HCT116 (cell line): Measurements from ENCODE around the gene MAGEB5. TPM values are rescaled to one million over a fixed set of nuclear protein-coding genes. Genes with fewer than 3 reads are reported as not detected.

Source experiments
- ATAC-seq: fragments of 200-7000 bp; cut with Tn5 transposase; 2 replicates; pipeline ENCODE4 v1.9.1; 2020; ENCODE audit warnings: mild to moderate bottlenecking, moderate library complexity
- BruUV-seq: library from RNA; stranded (reverse); fragments of 400-500 nt; replicated peaks from 2 replicates; lab custom pipeline; 2021; lab: Mats Ljungman, UMichigan
- CTCF ChIA-PET: fragments of 300-600 bp; sonication (Branson Sonifier 250); formaldehyde crosslinking; loops from one replicate; lab custom pipeline; 2021; ENCODE audit warnings: antibody characterized with exemption; lab: Charles Lee
- POLR2A ChIA-PET: fragments of 300-600, 350-600 bp; sonication (Branson Sonifier 250); formaldehyde crosslinking; loops from one replicate; lab custom pipeline; 2021; ENCODE audit warnings: antibody characterized with exemption; lab: Charles Lee
- RAD21 ChIA-PET, 2 experiments: fragments of 300-600 bp; sonication (Branson Sonifier 250); formaldehyde crosslinking; loops; one replicate each; lab custom pipeline; 2023; ENCODE audit warnings: low total read pairs in 2 of 2; ENCODE audit not compliant: uncharacterized antibody in 2 of 2, unreplicated experiment in 2 of 2, low non-redundant PET in 1 of 2; lab: Charles Lee
- DNase-seq: peaks from one replicate; pipeline ENCODE4 v3.0.0-alpha.2; 2010; ENCODE audit warnings: low read depth, low spot score
- H2AFZ ChIP-seq: fragments of 200-600 bp; shearing (Covaris generic), sonication (generic); 2 replicates; pipeline ENCODE4 v1.6.1; 2017; ENCODE audit warnings: low read depth, mixed run types, mixed read lengths, antibody characterized with exemption, low read length; ENCODE audit not compliant: poor library complexity, severe bottlenecking
- H3K27ac ChIP-seq: 2 replicates; pipeline ENCODE4 v1.5.1; 2012; ENCODE audit warnings: low read depth, low read length
- H3K27me3 ChIP-seq: fragments of 200-600 bp; sonication (generic); 2 replicates; pipeline ENCODE4 v1.6.1; 2016; ENCODE audit warnings: mixed run types, low read length, mixed read lengths; ENCODE audit not compliant: insufficient read depth
- H3K36me3 ChIP-seq, 2 experiments: fragments of 200-500 bp in 1 of 2; fragments of 200-600 bp in 1 of 2; sonication (Bioruptor generic) in 1 of 2; sonication (generic) in 1 of 2; 2 replicates each; pipeline versions ENCODE4 v1.5.1 to v1.6.1; 2014 to 2016; ENCODE audit warnings: low read length in 2 of 2, inconsistent platforms in 1 of 2, mixed read lengths in 1 of 2, mixed run types in 1 of 2; ENCODE audit not compliant: insufficient read depth in 2 of 2, control insufficient read depth in 1 of 2
- H3K4me1 ChIP-seq, 2 experiments: fragments of 200-600 bp in 1 of 2; sonication (generic) in 1 of 2; 2 replicates each; pipeline versions ENCODE4 v1.5.1 to v1.6.1; 2012 to 2017; ENCODE audit warnings: low read length in 2 of 2, inconsistent platforms in 1 of 2, mild to moderate bottlenecking in 1 of 2, mixed read lengths in 1 of 2, mixed run types in 1 of 2, moderate library complexity in 1 of 2; ENCODE audit not compliant: insufficient read depth in 2 of 2, control insufficient read depth in 1 of 2
- H3K4me2 ChIP-seq: fragments of 200-600 bp; sonication (generic); 2 replicates; pipeline ENCODE4 v1.6.1; 2017; ENCODE audit warnings: mixed run types, low read length, mixed read lengths
- H3K4me3 ChIP-seq, 2 experiments: fragments of 200-600 bp in 1 of 2; sonication (generic) in 1 of 2; replicated peaks in 1 of 2; 2 replicates each; pipeline ENCODE4 v1.5.1; 2011 to 2016; ENCODE audit warnings: low read length in 2 of 2, control low read depth in 1 of 2, low read depth in 1 of 2, mild to moderate bottlenecking in 1 of 2, mixed read lengths in 1 of 2, mixed run types in 1 of 2
- H3K79me2 ChIP-seq: fragments of 200-600 bp; sonication (generic); 2 replicates; pipeline ENCODE4 v1.6.1; 2017; ENCODE audit warnings: mild to moderate bottlenecking, mixed run types, low read length, moderate library complexity, mixed read lengths; ENCODE audit not compliant: insufficient read depth
- H3K9ac ChIP-seq: fragments of 200-600 bp; sonication (generic); 2 replicates; pipeline ENCODE4 v1.6.1; 2016; ENCODE audit warnings: low read length, mixed read lengths
- H3K9me2 ChIP-seq: fragments of 200-600 bp; sonication (generic), shearing (Covaris generic); 2 replicates; pipeline ENCODE4 v1.6.1; 2017; ENCODE audit warnings: mixed run types, mild to moderate bottlenecking, moderate library complexity; ENCODE audit not compliant: insufficient read depth
- H3K9me3 ChIP-seq, 2 experiments: fragments of 200-500 bp in 1 of 2; fragments of 200-600 bp in 1 of 2; sonication (Bioruptor generic) in 1 of 2; sonication (generic) in 1 of 2; 2 replicates each; pipeline ENCODE4 v1.6.1; 2014 to 2017; ENCODE audit warnings: low read length in 2 of 2, mixed read lengths in 2 of 2, inconsistent platforms in 1 of 2, low read depth in 1 of 2, mild to moderate bottlenecking in 1 of 2, mixed run types in 1 of 2, moderate library complexity in 1 of 2; ENCODE audit not compliant: control insufficient read depth in 1 of 2, insufficient read depth in 1 of 2
- H4K20me1 ChIP-seq: fragments of 200-600 bp; sonication (generic), shearing (Covaris generic); 2 replicates; pipeline ENCODE4 v1.6.1; 2017; ENCODE audit warnings: mixed run types, mild to moderate bottlenecking, moderate library complexity; ENCODE audit not compliant: insufficient read depth
- CBX3 ChIP-seq: IDR thresholded peaks from 2 replicates; pipeline ENCODE4 v1.6.1; 2012; ENCODE audit warnings: low read depth
- CEBPB ChIP-seq: IDR thresholded peaks from 2 replicates; pipeline ENCODE4 v1.6.1; 2012; ENCODE audit warnings: low read depth
- CTCF ChIP-seq, 3 experiments: fragments of 200-600 bp in 1 of 3; sonication (generic) in 1 of 3; IDR thresholded peaks in 2 of 3; conservative IDR thresholded peaks in 1 of 3; 2 replicates each; pipeline ENCODE4 v1.5.1; 2012 to 2017; ENCODE audit warnings: low read depth in 2 of 3, low read length in 2 of 3, antibody characterized with exemption in 1 of 3, borderline replicate concordance in 1 of 3, control low read depth in 1 of 3, mild to moderate bottlenecking in 1 of 3, mixed read lengths in 1 of 3, mixed run types in 1 of 3, moderate library complexity in 1 of 3; ENCODE audit not compliant: insufficient read depth in 1 of 3
- EGR1 ChIP-seq: IDR thresholded peaks from 2 replicates; pipeline ENCODE4 v1.6.1; 2012; ENCODE audit warnings: low read depth
- ELF1 ChIP-seq: IDR thresholded peaks from 2 replicates; pipeline ENCODE4 v1.6.1; 2012; ENCODE audit warnings: low read depth, borderline replicate concordance
- EZH2 ChIP-seq: fragments of 200-600 bp; sonication (generic); IDR thresholded peaks from 2 replicates; pipeline ENCODE4 v1.6.1; 2017; ENCODE audit warnings: antibody characterized with exemption, mixed run types
- EZH2phosphoT487 ChIP-seq: fragments of 200-600 bp; IDR thresholded peaks from 2 replicates; pipeline ENCODE4 v1.6.1; 2018; ENCODE audit warnings: antibody characterized with exemption, borderline replicate concordance
- FOSL1 ChIP-seq: IDR thresholded peaks from 2 replicates; pipeline ENCODE4 v1.6.1; 2012; ENCODE audit warnings: low read depth
- JUND ChIP-seq: IDR thresholded peaks from 2 replicates; pipeline ENCODE4 v1.6.1; 2012
- MAX ChIP-seq: IDR thresholded peaks from 2 replicates; pipeline ENCODE4 v1.6.1; 2012
- POLR2A ChIP-seq: IDR thresholded peaks from 2 replicates; pipeline ENCODE4 v1.7.0; 2011; ENCODE audit warnings: borderline replicate concordance; ENCODE audit not compliant: insufficient read depth, insufficient read length; ENCODE audit errors: extremely low read depth
- RAD21 ChIP-seq: IDR thresholded peaks from 2 replicates; pipeline ENCODE4 v1.6.1; 2012; ENCODE audit warnings: low read depth, mild to moderate bottlenecking
- SIN3A ChIP-seq: IDR thresholded peaks from 2 replicates; pipeline ENCODE4 v1.6.1; 2012; ENCODE audit warnings: low read depth
- YY1 ChIP-seq: IDR thresholded peaks from 2 replicates; pipeline ENCODE4 v1.6.1; 2011; ENCODE audit warnings: low read length, low read depth, moderate library complexity, mild to moderate bottlenecking; ENCODE audit not compliant: insufficient replicate concordance; ENCODE audit errors: extremely low read depth
- ZFX ChIP-seq: fragments of 450-650 bp; IDR thresholded peaks from 2 replicates; pipeline ENCODE4 v1.6.1; 2017
- ZNF274 ChIP-seq: fragments of 200-500 bp; sonication (Bioruptor generic); IDR thresholded peaks from 2 replicates; pipeline ENCODE4 v1.6.1; 2014; ENCODE audit warnings: mild to moderate bottlenecking, low read depth, low read length, inconsistent platforms
- intact Hi-C: fragments of 100-400 bp; cut with micrococcal nuclease; formaldehyde crosslinking; loops from 2 replicates; pipeline ENCODE4 v1.10.0; 2022
- total RNA-seq: library from RNA; stranded (reverse); gene quantifications from one replicate; pipeline ENCODE4 v1.2.1, GENCODE V29; 2021; ENCODE audit not compliant: unreplicated experiment
- TF ChIP-seq, protein P1 (sequence below): IDR thresholded peaks from 2 replicates; pipeline ENCODE4 v1.6.1; 2011; ENCODE audit warnings: mild to moderate bottlenecking, low read length, moderate library complexity; ENCODE audit not compliant: insufficient replicate concordance; ENCODE audit errors: extremely low read depth
- TF ChIP-seq, protein P2 (sequence below): IDR thresholded peaks from 2 replicates; pipeline ENCODE4 v1.6.1; 2012

MAGEB5 gene
- total RNA-seq, 1 experiment from 2014 or later, result not detected

GRCh38 chrX:26192204-26192603, 23.8 kb upstream of the MAGEB5 start, which contains the start of gene MAGEB6:
TSS of gene MAGEB6 (plus strand) at chrX:26192440. CDS start at chrX:26193847, 1,407 bp downstream.
- POLR2A ChIA-PET, result no interaction called here
- Histone ChIP-seq H2AFZ (no peak within 1 kb of the TSS), H3K9me2 (no peaks in the 10 kb centered on the region), H3K4me3 (no peak within 1 kb of the TSS), H3K9ac (no peak within 1 kb of the TSS), H4K20me1 (no peaks in the 10 kb centered on the region)
- CTCF ChIA-PET, result no interaction called here
- RAD21 ChIA-PET, result no interaction called here
- BruUV-seq, result no TSS peak
- intact Hi-C loops, result no loop called here
- TF ChIP-seq FOSL1, result no peak
- TF ChIP-seq POLR2A, result no peak
- TF ChIP-seq JUND, result no peak
- no peak for TF ChIP-seq RAD21
- TF ChIP-seq, all 23 proteins: peak for 0
- no peaks in the 10 kb centered on the region for H3K9me3 ChIP-seq
- ATAC-seq, result no peak
- H3K27ac ChIP-seq, result no peak within 1 kb of the TSS
- H3K79me2 ChIP-seq, result no peaks in the 10 kb centered on the region
- DNase-seq, result no peak
- H3K4me1 ChIP-seq, result no peaks in the 10 kb centered on the region
- H3K27me3 ChIP-seq, result no peaks in the 10 kb centered on the region
- H3K4me2 ChIP-seq, result no peak within 1 kb of the TSS
- no peaks in the 10 kb centered on the region for H3K36me3 ChIP-seq

- H3K4me2 ChIP-seq, result no peak overlapping the region
- ChIA-PET POLR2A (no interaction called here), RAD21 (no interaction called here), CTCF (no interaction called here)
- no peaks in the 10 kb centered on the region for H3K36me3 ChIP-seq
- ATAC-seq (no peak), DNase-seq (no peak)
- no TSS peak for BruUV-seq
- H2AFZ ChIP-seq, result no peak overlapping the region
- no peaks in the 10 kb centered on the region for H3K9me2 ChIP-seq
- no peaks in the 10 kb centered on the region for H4K20me1 ChIP-seq
- no peaks in the 10 kb centered on the region for H3K4me1 ChIP-seq
- no peaks in the 10 kb centered on the region for H3K27me3 ChIP-seq
- intact Hi-C loops, result no loop called here
- no peak overlapping the region for H3K27ac ChIP-seq
- no peaks in the 10 kb centered on the region for H3K79me2 ChIP-seq
- no peak overlapping the region for H3K9ac ChIP-seq
- no peak overlapping the region for H3K4me3 ChIP-seq
- H3K9me3 ChIP-seq, result no peaks in the 10 kb centered on the region
- TF ChIP-seq EGR1, result no peak
- TF ChIP-seq YY1, result no peak
- TF ChIP-seq, protein P1, sequence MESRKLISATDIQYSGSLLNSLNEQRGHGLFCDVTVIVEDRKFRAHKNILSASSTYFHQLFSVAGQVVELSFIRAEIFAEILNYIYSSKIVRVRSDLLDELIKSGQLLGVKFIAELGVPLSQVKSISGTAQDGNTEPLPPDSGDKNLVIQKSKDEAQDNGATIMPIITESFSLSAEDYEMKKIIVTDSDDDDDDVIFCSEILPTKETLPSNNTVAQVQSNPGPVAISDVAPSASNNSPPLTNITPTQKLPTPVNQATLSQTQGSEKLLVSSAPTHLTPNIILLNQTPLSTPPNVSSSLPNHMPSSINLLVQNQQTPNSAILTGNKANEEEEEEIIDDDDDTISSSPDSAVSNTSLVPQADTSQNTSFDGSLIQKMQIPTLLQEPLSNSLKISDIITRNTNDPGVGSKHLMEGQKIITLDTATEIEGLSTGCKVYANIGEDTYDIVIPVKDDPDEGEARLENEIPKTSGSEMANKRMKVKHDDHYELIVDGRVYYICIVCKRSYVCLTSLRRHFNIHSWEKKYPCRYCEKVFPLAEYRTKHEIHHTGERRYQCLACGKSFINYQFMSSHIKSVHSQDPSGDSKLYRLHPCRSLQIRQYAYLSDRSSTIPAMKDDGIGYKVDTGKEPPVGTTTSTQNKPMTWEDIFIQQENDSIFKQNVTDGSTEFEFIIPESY, result no peak
- TF ChIP-seq RAD21, result no peak
- TF ChIP-seq FOSL1, result no peak
- TF ChIP-seq POLR2A, result no peak
- TF ChIP-seq CBX3, result no peak
- TF ChIP-seq, protein P2, sequence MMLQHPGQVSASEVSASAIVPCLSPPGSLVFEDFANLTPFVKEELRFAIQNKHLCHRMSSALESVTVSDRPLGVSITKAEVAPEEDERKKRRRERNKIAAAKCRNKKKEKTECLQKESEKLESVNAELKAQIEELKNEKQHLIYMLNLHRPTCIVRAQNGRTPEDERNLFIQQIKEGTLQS, result no peak
- no peak for TF ChIP-seq ZFX
- no peak for TF ChIP-seq ELF1
- TF ChIP-seq MAX, result no peak
- TF ChIP-seq CTCF (IDR thresholded peaks at IDR 0.05 in 2 of 3, conservative IDR thresholded peaks at IDR 0.05 in 1 of 3; ENCODE audit: borderline replicate concordance in 1 of 3, insufficient read depth in 1 of 3, low read depth in 2 of 3, low read length in 2 of 3), result no peak
- TF ChIP-seq EZH2, result no peak
- no peak for TF ChIP-seq CEBPB
- no peak for TF ChIP-seq SIN3A
- TF ChIP-seq EZH2phosphoT487, result no peak
- no peak for TF ChIP-seq ZNF274
Measured at GRCh38 chrX:26203561-26203960, 12.4 kb upstream of the MAGEB5 start.
